Measurements from ENCODE around the gene FSD2.
"Not testable (repeated sequence)": the region's sequence is repeated elsewhere in the genome, so short reads cannot be mapped to it uniquely, and the experiment has no call there.

The FSD2 gene

GRCh38 chr15:82789491-82789890 lies 16.4 kb downstream of the FSD2 start:
- no peak for DNase-seq

- DNase-seq: no peak
These were observed 17.4 kb downstream of the FSD2 start for GRCh38 chr15:82788496-82788895.

GRCh38 chr15:82781349-82781748 lies 24.5 kb downstream of the FSD2 start:
- no peak for DNase-seq

- no peak for DNase-seq
These were observed 27.1 kb downstream of the FSD2 start for GRCh38 chr15:82778755-82779154.

GRCh38 chr15:82774496-82774895 lies 31.4 kb downstream of the FSD2 start:
- DNase-seq: no peak

GRCh38 chr15:82771789-82772607 lies 33.9 kb downstream of the FSD2 start:
- DNase-seq: no peak

- no peak for DNase-seq
These were observed 37.3 kb downstream of the FSD2 start for GRCh38 chr15:82768414-82769054.

- no peak for DNase-seq
These were observed 38.6 kb downstream of the FSD2 start for GRCh38 chr15:82767163-82767829.

- not testable (repeated sequence) for DNase-seq
These were observed 39.7 kb downstream of the FSD2 start for GRCh38 chr15:82766201-82766600.

- no peak for DNase-seq
These were observed 41.1 kb downstream of the FSD2 start for GRCh38 chr15:82764740-82765139.

GRCh38 chr15:82764117-82764490 lies 41.8 kb downstream of the FSD2 start:
- DNase-seq: no peak

- DNase-seq: no peak
These were observed 42.3 kb downstream of the FSD2 start for GRCh38 chr15:82763361-82764116.

GRCh38 chr15:82751308-82751707 lies 54.6 kb downstream of the FSD2 start:
- no peak for DNase-seq

- DNase-seq: no peak
These were observed 55.1 kb downstream of the FSD2 start for GRCh38 chr15:82750831-82751180.

GRCh38 chr15:82749951-82750830 lies 55.7 kb downstream of the FSD2 start:
- DNase-seq: peak; percentile 70

GRCh38 chr15:82748315-82748714 lies 57.6 kb downstream of the FSD2 start:
- DNase-seq: no peak

- DNase-seq: no peak
These were observed 62.1 kb downstream of the FSD2 start for GRCh38 chr15:82743810-82744209.

- DNase-seq: no peak
These were observed 63.7 kb downstream of the FSD2 start for GRCh38 chr15:82742134-82742533.

GRCh38 chr15:82739086-82739485 lies 66.8 kb downstream of the FSD2 start:
- DNase-seq: no peak

- DNase-seq: no peak
These were observed 67.9 kb downstream of the FSD2 start for GRCh38 chr15:82737975-82738374.

- no peak for DNase-seq
These were observed 74.3 kb downstream of the FSD2 start for GRCh38 chr15:82731527-82731926.

GRCh38 chr15:82730022-82730530 lies 75.8 kb downstream of the FSD2 start:
- DNase-seq: no peak

Measured in T-helper 9 cell (primary cell).